ENCODE measurements around the gene PTGIS.

PTGIS gene

DNA sequence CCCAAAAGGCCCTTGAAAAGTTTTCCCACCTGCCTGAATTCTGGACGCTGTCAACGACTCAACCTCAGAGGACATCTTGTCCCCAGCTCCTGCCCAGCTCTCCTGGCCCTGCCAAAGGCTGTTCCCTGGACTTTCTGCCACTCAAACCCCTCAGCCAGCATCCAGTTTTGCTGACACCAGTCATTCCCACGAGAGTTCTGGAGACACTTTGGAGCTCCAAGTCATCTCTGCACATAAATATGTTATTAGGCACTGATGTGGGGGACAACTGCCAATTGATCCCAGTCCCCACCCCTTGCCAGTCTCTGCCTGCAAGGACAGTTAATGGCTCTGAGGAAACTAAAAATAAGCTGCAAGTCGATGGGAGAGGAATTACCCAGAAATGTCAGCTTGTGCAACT, 46.6 kb downstream of the PTGIS start:
- no peak for DNase-seq

DNA sequence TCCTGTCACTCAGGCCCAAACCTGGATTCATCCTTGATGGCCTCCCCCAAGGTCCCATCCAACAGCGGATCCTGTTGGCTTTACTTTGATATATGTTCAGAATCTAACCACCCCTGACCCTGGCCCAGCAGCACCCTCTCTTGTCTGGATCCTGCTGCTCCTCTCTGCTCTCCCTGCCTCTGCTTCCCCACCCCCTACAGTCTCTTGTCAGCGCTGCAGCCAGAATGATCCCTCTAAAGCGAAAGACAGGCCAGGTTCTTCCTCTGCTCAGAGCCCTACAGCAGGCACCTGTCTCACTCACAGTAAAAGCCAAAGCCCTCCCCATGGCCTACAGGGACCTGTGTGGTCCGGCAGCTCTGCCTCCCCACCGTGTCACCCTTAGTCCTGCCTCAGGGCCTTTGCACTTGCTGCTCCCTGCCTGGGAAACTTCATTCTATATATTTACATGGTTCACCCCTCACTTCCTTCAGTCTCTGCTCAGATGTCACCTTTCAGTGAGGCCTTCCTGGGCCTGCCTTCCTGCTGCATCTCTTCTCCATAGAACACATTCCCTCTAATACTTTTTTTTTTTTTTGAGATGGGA, 48.1 kb downstream of the PTGIS start:
- DNase-seq = no peak

- no peak for DNase-seq
Observed at GRCh38 chr20:49519212-49519712, 48.7 kb downstream of the PTGIS start.

- DNase-seq = no peak
Observed at GRCh38 chr20:49518576-49518975, 49.4 kb downstream of the PTGIS start.

DNA sequence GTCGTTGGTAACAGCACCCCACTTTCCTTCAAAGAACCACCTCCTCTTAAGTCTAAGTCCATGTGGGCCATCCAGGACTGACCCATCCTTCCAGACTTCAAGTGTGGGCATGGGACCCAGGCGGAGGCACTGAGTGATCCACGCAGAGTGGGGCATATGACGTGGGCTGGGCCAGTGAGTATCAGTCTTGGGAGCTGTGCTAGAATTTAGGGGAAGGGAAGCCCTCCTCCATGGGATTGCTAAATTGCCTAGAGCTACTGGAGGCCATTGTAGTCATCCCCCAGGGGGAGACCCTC, 50.2 kb downstream of the PTGIS start:
- DNase-seq = no peak

GRCh38 chr20:49516916-49517804, 50.8 kb downstream of the PTGIS start:
- no peak for DNase-seq

DNA sequence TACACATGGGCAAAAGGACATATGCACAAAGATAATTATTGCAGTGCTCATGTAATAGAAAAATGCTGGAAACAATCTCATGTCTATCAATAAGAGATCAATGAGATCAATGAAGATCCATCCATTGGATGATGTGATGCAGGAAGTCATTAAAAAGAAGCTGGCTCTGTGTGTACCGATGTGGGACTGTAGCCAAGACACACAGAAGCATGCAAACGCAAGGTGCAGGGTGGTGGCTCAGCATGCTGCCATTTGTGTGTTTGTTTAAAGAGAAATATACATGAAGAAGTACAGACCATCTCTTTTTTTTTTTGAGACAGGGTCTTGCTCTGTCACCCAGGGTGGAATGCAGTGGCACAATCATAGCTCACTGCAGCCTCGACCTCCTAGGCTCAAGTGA, 52.4 kb downstream of the PTGIS start:
- no peak for DNase-seq

DNA sequence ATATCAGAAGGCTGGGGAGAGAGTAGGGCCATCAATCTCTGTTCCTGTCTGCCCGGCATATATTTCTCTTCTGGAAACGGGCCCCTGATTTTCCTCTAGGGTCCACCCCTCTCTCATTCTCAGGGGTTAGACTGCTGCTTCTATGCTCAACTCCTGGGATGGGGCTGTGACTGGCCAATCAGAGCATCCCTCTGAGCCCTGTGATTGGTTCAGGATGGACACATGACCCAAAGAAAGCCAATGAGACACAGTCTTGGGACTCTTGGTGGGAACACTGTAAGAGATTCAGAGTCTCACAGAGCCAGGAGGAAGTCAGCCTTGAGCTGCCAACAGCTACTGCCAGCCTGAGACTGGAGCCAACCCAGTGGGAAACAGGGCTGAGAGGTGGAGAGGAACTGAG, 54.4 kb downstream of the PTGIS start:
- no peak for DNase-seq

- DNase-seq = no peak
Observed at GRCh38 chr20:49513009-49513408, 54.9 kb downstream of the PTGIS start.

DNA sequence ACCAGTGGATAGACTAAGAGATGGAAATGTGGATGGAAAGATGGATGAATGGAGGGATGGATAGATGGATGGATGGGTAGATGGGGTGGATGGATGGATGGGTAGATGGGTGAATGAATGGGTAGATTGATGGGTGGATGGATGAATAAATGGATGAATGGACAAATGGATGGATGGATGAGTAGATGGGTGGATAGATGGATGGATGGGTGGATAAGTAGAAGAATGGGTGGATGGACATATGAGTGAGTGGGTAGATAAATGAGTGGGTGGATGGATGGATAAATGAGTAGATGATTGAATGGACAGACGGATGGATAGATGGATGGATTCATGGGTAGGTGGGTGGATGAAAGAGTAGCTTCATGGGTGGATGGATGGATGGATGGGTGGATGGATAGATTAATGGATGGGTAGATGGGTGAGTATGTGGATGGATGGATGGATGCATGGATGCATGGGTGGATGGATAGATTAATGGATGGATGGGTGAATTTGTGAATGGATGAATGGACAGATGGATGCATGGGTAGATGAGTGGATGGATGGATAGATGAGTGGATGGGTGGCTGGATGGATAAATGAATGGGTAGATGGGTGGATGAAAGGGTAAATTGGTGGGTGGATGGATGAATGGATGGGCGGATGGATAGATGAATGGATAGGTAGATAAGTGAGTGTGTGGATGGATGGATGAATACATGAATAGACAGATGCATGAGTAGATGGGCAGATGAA, 56.0 kb downstream of the PTGIS start:
- no peak for DNase-seq

- DNase-seq = no peak
Observed at GRCh38 chr20:49510562-49511122, 57.3 kb downstream of the PTGIS start.

GRCh38 chr20:49508435-49509199, 59.3 kb downstream of the PTGIS start:
- DNase-seq = peak; percentile 75

- DNase-seq = peak; percentile 63
Observed at GRCh38 chr20:49507741-49508434, 60.0 kb downstream of the PTGIS start.

GRCh38 chr20:49505518-49505917, 62.4 kb downstream of the PTGIS start:
- DNase-seq = peak; percentile 55

DNA sequence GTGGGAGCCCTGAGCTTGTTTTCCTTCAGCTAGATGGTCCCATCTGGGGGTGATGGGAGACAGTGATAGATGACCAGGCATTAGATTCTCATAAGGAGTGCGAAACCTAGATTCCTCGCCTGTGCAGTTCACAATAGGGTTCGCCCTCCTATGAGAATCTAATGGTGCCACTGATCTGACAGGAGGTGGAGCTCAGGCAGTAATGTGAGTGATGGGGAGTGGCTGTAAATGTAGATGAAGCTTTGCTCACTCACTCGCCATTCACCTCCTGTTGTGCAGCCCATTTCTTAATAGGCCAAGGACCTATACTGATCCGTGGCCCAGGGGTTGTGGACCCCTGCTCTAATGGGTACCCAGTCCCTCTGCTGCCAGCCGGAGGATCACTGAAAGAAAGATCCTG, 64.8 kb downstream of the PTGIS start:
- DNase-seq = no peak

GRCh38 chr20:49501917-49502316, 66.0 kb downstream of the PTGIS start:
- DNase-seq = no peak

DNA sequence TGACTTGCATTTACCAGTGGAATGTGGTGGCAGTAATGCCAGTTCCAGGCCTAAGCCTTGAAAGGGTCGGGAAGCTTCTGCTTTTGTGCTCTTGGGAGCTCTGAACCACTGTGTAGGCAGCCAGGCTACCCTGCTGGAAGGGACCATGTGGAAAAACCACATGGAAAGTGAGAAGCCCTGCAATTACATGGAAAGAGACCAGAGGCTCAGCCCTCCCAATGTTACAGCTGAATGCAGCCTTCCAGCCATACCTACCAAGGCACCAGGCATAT, 70.6 kb downstream of the PTGIS start:
- no peak for DNase-seq

DNA sequence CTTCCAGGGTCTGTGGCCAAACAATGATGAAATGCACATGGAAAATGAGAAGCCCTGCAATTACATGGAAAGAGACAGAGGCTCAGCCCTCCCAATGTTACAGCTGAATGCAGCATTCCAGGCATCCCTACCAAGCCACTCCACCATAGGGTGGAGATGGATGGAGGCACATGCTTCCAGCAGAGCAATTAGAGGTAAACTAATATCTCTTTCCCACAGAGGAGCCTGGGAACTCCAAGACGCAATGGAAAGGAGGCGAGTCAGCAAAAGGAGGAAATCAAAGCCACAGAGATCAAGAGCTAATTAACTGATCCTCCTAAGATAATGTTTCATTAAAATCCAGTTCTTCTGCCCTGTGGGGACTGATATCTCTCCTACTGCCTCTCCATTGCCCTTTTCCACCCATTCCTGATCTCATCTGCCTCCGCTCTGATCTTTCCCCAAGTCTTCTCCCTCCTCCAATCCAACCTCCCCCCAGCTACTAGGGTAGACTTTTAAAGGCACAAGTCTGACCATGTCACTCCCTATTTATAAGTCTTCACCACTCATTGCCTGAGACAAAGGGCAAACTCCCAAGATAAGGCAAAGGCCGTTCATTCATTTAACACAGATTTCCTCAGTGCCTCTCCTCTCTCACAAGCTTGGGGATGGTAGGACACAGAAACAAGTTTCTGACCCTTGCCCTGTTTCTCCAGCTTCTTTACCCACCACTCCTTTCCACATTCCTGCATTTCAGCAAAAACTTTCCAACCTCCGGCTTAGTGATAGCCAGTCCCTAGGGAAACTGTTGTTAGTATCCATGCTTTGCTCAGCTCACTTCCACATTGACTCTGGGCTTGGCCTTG, 71.2 kb downstream of the PTGIS start:
- no peak for DNase-seq

DNA sequence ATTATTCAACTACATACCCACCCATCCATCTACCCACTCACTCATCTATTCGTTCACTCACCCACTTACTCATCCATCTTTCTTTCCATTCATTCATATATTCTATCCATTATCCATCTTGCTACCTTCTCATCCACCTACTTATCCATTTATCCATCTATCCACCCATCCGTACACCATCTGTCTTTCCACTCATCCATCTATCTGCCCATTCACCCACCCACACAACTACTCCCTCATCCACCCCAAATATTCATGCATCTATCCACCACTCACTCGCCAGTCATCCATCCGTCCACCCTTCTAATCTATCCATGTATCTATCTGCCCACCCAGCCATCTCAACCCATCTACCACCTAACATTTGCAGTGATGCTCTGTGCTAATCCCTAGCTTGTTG, 71.9 kb downstream of the PTGIS start:
- no peak for DNase-seq

DNA sequence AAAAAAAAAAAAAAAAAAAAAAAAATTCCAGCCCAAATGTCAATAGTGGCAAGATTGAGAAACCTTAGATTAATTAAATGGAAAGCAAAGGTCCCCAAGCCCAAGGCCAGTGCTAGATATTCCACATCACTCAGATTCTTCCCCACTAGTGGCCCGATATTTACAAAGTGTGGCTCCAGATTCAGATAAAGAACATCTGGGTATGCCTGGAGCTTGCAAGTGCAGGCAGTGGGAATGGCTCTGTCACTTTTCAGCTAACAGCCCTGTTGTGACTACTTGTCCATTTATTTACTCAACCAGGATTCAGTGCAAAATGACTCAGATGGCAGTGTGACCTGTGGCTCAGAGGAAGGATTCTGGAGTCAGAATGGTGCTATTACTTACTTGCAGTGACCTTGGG, 77.2 kb downstream of the PTGIS start:
- DNase-seq = no peak

GRCh38 chr20:49489688-49490087, 78.2 kb downstream of the PTGIS start:
- no peak for DNase-seq

DNA sequence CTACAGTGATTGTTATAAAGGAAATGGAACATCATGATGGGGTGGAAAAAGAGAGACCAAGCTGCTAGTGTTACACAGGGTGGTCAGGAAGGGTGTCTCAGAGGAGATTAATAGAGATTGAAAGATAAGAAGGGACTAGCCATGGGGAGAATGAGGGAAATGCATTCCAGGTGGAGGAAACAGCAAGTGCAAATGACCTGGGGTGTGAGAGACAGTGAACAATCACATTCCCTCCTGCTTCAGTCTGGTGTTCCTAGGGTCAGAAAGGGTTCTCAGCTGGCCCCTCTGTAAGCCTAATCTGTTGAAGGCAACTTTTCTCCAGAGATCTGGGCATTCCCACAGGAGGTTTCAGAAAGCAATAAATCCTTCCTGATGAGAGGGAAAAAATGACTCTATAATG, 81.9 kb downstream of the PTGIS start:
- DNase-seq = no peak
